HCT116 (cell line): ENCODE measurements around the gene NPAS4. TPM values are rescaled to one million over a fixed set of nuclear protein-coding genes. Genes with fewer than 3 reads are reported as not detected.

Experiments
- ATAC-seq: fragments of 200-7000 bp; cut with Tn5 transposase; 2 replicates; pipeline ENCODE4 v1.9.1; 2020; ENCODE audit warnings: mild to moderate bottlenecking, moderate library complexity
- BruUV-seq: library from RNA; stranded (reverse); fragments of 400-500 nt; replicated peaks from 2 replicates; lab custom pipeline; 2021; lab: Mats Ljungman, UMichigan
- CTCF ChIA-PET: fragments of 300-600 bp; sonication (Branson Sonifier 250); formaldehyde crosslinking; loops from one replicate; lab custom pipeline; 2021; ENCODE audit warnings: antibody characterized with exemption; lab: Charles Lee
- POLR2A ChIA-PET: fragments of 300-600, 350-600 bp; sonication (Branson Sonifier 250); formaldehyde crosslinking; loops from one replicate; lab custom pipeline; 2021; ENCODE audit warnings: antibody characterized with exemption; lab: Charles Lee
- RAD21 ChIA-PET, 2 experiments: fragments of 300-600 bp; sonication (Branson Sonifier 250); formaldehyde crosslinking; loops; one replicate each; lab custom pipeline; 2023; ENCODE audit warnings: low total read pairs in 2 of 2; ENCODE audit not compliant: uncharacterized antibody in 2 of 2, unreplicated experiment in 2 of 2, low non-redundant PET in 1 of 2; lab: Charles Lee
- DNase-seq: peaks from one replicate; pipeline ENCODE4 v3.0.0-alpha.2; 2010; ENCODE audit warnings: low read depth, low spot score
- H2AFZ ChIP-seq: fragments of 200-600 bp; shearing (Covaris generic), sonication (generic); 2 replicates; pipeline ENCODE4 v1.6.1; 2017; ENCODE audit warnings: low read depth, mixed run types, mixed read lengths, antibody characterized with exemption, low read length; ENCODE audit not compliant: poor library complexity, severe bottlenecking
- H3K27ac ChIP-seq: 2 replicates; pipeline ENCODE4 v1.5.1; 2012; ENCODE audit warnings: low read depth, low read length
- H3K27me3 ChIP-seq: fragments of 200-600 bp; sonication (generic); 2 replicates; pipeline ENCODE4 v1.6.1; 2016; ENCODE audit warnings: mixed run types, low read length, mixed read lengths; ENCODE audit not compliant: insufficient read depth
- H3K36me3 ChIP-seq, 2 experiments: fragments of 200-500 bp in 1 of 2; fragments of 200-600 bp in 1 of 2; sonication (Bioruptor generic) in 1 of 2; sonication (generic) in 1 of 2; 2 replicates each; pipeline versions ENCODE4 v1.5.1 to v1.6.1; 2014 to 2016; ENCODE audit warnings: low read length in 2 of 2, inconsistent platforms in 1 of 2, mixed read lengths in 1 of 2, mixed run types in 1 of 2; ENCODE audit not compliant: insufficient read depth in 2 of 2, control insufficient read depth in 1 of 2
- H3K4me1 ChIP-seq, 2 experiments: fragments of 200-600 bp in 1 of 2; sonication (generic) in 1 of 2; 2 replicates each; pipeline versions ENCODE4 v1.5.1 to v1.6.1; 2012 to 2017; ENCODE audit warnings: low read length in 2 of 2, inconsistent platforms in 1 of 2, mild to moderate bottlenecking in 1 of 2, mixed read lengths in 1 of 2, mixed run types in 1 of 2, moderate library complexity in 1 of 2; ENCODE audit not compliant: insufficient read depth in 2 of 2, control insufficient read depth in 1 of 2
- H3K4me2 ChIP-seq: fragments of 200-600 bp; sonication (generic); 2 replicates; pipeline ENCODE4 v1.6.1; 2017; ENCODE audit warnings: mixed run types, low read length, mixed read lengths
- H3K4me3 ChIP-seq, 2 experiments: fragments of 200-600 bp in 1 of 2; sonication (generic) in 1 of 2; replicated peaks in 1 of 2; 2 replicates each; pipeline ENCODE4 v1.5.1; 2011 to 2016; ENCODE audit warnings: low read length in 2 of 2, control low read depth in 1 of 2, low read depth in 1 of 2, mild to moderate bottlenecking in 1 of 2, mixed read lengths in 1 of 2, mixed run types in 1 of 2
- H3K79me2 ChIP-seq: fragments of 200-600 bp; sonication (generic); 2 replicates; pipeline ENCODE4 v1.6.1; 2017; ENCODE audit warnings: mild to moderate bottlenecking, mixed run types, low read length, moderate library complexity, mixed read lengths; ENCODE audit not compliant: insufficient read depth
- H3K9ac ChIP-seq: fragments of 200-600 bp; sonication (generic); 2 replicates; pipeline ENCODE4 v1.6.1; 2016; ENCODE audit warnings: low read length, mixed read lengths
- H3K9me2 ChIP-seq: fragments of 200-600 bp; sonication (generic), shearing (Covaris generic); 2 replicates; pipeline ENCODE4 v1.6.1; 2017; ENCODE audit warnings: mixed run types, mild to moderate bottlenecking, moderate library complexity; ENCODE audit not compliant: insufficient read depth
- H3K9me3 ChIP-seq, 2 experiments: fragments of 200-500 bp in 1 of 2; fragments of 200-600 bp in 1 of 2; sonication (Bioruptor generic) in 1 of 2; sonication (generic) in 1 of 2; 2 replicates each; pipeline ENCODE4 v1.6.1; 2014 to 2017; ENCODE audit warnings: low read length in 2 of 2, mixed read lengths in 2 of 2, inconsistent platforms in 1 of 2, low read depth in 1 of 2, mild to moderate bottlenecking in 1 of 2, mixed run types in 1 of 2, moderate library complexity in 1 of 2; ENCODE audit not compliant: control insufficient read depth in 1 of 2, insufficient read depth in 1 of 2
- H4K20me1 ChIP-seq: fragments of 200-600 bp; sonication (generic), shearing (Covaris generic); 2 replicates; pipeline ENCODE4 v1.6.1; 2017; ENCODE audit warnings: mixed run types, mild to moderate bottlenecking, moderate library complexity; ENCODE audit not compliant: insufficient read depth
- CBX3 ChIP-seq: IDR thresholded peaks from 2 replicates; pipeline ENCODE4 v1.6.1; 2012; ENCODE audit warnings: low read depth
- CEBPB ChIP-seq: IDR thresholded peaks from 2 replicates; pipeline ENCODE4 v1.6.1; 2012; ENCODE audit warnings: low read depth
- EGR1 ChIP-seq: IDR thresholded peaks from 2 replicates; pipeline ENCODE4 v1.6.1; 2012; ENCODE audit warnings: low read depth
- EZH2 ChIP-seq: fragments of 200-600 bp; sonication (generic); IDR thresholded peaks from 2 replicates; pipeline ENCODE4 v1.6.1; 2017; ENCODE audit warnings: antibody characterized with exemption, mixed run types
- EZH2phosphoT487 ChIP-seq: fragments of 200-600 bp; IDR thresholded peaks from 2 replicates; pipeline ENCODE4 v1.6.1; 2018; ENCODE audit warnings: antibody characterized with exemption, borderline replicate concordance
- FOSL1 ChIP-seq: IDR thresholded peaks from 2 replicates; pipeline ENCODE4 v1.6.1; 2012; ENCODE audit warnings: low read depth
- POLR2A ChIP-seq: IDR thresholded peaks from 2 replicates; pipeline ENCODE4 v1.7.0; 2011; ENCODE audit warnings: borderline replicate concordance; ENCODE audit not compliant: insufficient read depth, insufficient read length; ENCODE audit errors: extremely low read depth
- POLR2AphosphoS5 ChIP-seq: IDR thresholded peaks from 2 replicates; pipeline ENCODE4 v1.6.1; 2011; ENCODE audit warnings: mild to moderate bottlenecking, low read depth, low read length, moderate library complexity
- RAD21 ChIP-seq: IDR thresholded peaks from 2 replicates; pipeline ENCODE4 v1.6.1; 2012; ENCODE audit warnings: low read depth, mild to moderate bottlenecking
- REST ChIP-seq: IDR thresholded peaks from 2 replicates; pipeline ENCODE4 v1.6.1; 2012; ENCODE audit warnings: low read depth
- SIN3A ChIP-seq: IDR thresholded peaks from 2 replicates; pipeline ENCODE4 v1.6.1; 2012; ENCODE audit warnings: low read depth
- SP1 ChIP-seq: IDR thresholded peaks from 2 replicates; pipeline ENCODE4 v1.6.1; 2012; ENCODE audit warnings: low read depth
- SRF ChIP-seq: IDR thresholded peaks from 2 replicates; pipeline ENCODE4 v1.6.1; 2012; ENCODE audit warnings: low read depth
- TCF7L2 ChIP-seq: IDR thresholded peaks from 2 replicates; pipeline ENCODE4 v1.7.0; 2011; ENCODE audit warnings: borderline replicate concordance, inconsistent platforms; ENCODE audit not compliant: insufficient read depth, insufficient read length; ENCODE audit errors: extremely low read depth
- YY1 ChIP-seq: IDR thresholded peaks from 2 replicates; pipeline ENCODE4 v1.6.1; 2011; ENCODE audit warnings: low read length, low read depth, moderate library complexity, mild to moderate bottlenecking; ENCODE audit not compliant: insufficient replicate concordance; ENCODE audit errors: extremely low read depth
- ZFX ChIP-seq: fragments of 450-650 bp; IDR thresholded peaks from 2 replicates; pipeline ENCODE4 v1.6.1; 2017
- ZNF274 ChIP-seq: fragments of 200-500 bp; sonication (Bioruptor generic); IDR thresholded peaks from 2 replicates; pipeline ENCODE4 v1.6.1; 2014; ENCODE audit warnings: mild to moderate bottlenecking, low read depth, low read length, inconsistent platforms
- intact Hi-C: fragments of 100-400 bp; cut with micrococcal nuclease; formaldehyde crosslinking; loops from 2 replicates; pipeline ENCODE4 v1.10.0; 2022
- total RNA-seq: library from RNA; stranded (reverse); gene quantifications from one replicate; pipeline ENCODE4 v1.2.1, GENCODE V29; 2021; ENCODE audit not compliant: unreplicated experiment
- TF ChIP-seq, protein P1 (sequence below): IDR thresholded peaks from 2 replicates; pipeline ENCODE4 v1.6.1; 2012
- TF ChIP-seq, protein P2 (sequence below), 3 experiments: fragments of 200-600 bp in 1 of 3; sonication (generic) in 1 of 3; IDR thresholded peaks in 2 of 3; conservative IDR thresholded peaks in 1 of 3; 2 replicates each; pipeline ENCODE4 v1.5.1; 2012 to 2017; ENCODE audit warnings: low read depth in 2 of 3, low read length in 2 of 3, antibody characterized with exemption in 1 of 3, borderline replicate concordance in 1 of 3, control low read depth in 1 of 3, mild to moderate bottlenecking in 1 of 3, mixed read lengths in 1 of 3, mixed run types in 1 of 3, moderate library complexity in 1 of 3; ENCODE audit not compliant: insufficient read depth in 1 of 3

NPAS4 gene
- total RNA-seq, 1 experiment from 2014 or later: not detected

DNA sequence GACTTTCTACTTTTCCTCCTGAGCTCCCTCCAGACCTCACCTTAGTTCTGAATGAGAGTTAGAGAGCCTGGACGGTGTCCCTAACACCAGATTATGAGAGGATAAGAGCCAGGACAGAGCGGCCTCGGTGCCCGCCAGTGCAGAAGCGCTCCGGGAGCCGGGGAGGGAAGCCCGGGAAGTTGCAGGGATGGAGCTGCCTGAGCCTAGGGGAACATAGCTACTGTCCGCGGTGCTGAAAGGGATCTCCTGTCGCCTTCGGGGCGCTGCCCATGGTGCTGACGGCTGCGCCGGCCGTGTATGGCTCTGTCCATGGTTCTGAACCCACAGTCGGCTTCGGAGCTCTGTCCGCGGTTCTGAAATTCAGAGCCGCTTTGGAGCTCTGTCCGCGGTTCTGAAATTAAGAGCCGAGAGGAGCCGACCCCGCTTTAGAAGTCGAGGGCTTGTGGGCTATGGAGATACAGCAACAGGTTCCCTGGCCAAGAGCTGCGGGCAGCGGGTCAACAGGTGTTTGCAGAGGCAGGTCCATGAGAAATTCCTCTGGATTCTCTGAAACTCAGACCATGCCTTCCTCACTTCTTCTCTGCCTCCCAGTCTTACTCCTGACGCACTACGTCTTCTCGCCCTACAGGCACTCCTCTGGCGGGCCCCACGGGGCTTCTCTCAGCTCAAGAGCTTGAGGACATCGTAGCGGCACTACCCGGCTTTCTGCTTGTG, 814 bp downstream of the NPAS4 start:
- peak; percentile 55 for DNase-seq
- intact Hi-C loops: no loop called here
- TF ChIP-seq RAD21 (0 out of 2 replicates have a peak, but pooled peaks have one; percentile 4), REST (peak; percentile 99), SIN3A (peak; percentile 100), SP1 (no peak), EZH2 (no peak), CBX3 (peak; percentile 100), POLR2A (no peak), EGR1 (no peak), ZFX (no peak), ZNF274 (no peak), CEBPB (no peak), YY1 (peak; percentile 67), FOSL1 (no peak), EZH2phosphoT487 (no peak), POLR2AphosphoS5 (peak; percentile 97), SRF (no peak), TCF7L2 (peak; percentile 48)
- TF ChIP-seq, protein P1, sequence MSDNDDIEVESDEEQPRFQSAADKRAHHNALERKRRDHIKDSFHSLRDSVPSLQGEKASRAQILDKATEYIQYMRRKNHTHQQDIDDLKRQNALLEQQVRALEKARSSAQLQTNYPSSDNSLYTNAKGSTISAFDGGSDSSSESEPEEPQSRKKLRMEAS: peak; percentile 93
- TF ChIP-seq, protein P2, sequence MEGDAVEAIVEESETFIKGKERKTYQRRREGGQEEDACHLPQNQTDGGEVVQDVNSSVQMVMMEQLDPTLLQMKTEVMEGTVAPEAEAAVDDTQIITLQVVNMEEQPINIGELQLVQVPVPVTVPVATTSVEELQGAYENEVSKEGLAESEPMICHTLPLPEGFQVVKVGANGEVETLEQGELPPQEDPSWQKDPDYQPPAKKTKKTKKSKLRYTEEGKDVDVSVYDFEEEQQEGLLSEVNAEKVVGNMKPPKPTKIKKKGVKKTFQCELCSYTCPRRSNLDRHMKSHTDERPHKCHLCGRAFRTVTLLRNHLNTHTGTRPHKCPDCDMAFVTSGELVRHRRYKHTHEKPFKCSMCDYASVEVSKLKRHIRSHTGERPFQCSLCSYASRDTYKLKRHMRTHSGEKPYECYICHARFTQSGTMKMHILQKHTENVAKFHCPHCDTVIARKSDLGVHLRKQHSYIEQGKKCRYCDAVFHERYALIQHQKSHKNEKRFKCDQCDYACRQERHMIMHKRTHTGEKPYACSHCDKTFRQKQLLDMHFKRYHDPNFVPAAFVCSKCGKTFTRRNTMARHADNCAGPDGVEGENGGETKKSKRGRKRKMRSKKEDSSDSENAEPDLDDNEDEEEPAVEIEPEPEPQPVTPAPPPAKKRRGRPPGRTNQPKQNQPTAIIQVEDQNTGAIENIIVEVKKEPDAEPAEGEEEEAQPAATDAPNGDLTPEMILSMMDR (IDR thresholded peaks at IDR 0.05 in 2 of 3, conservative IDR thresholded peaks at IDR 0.05 in 1 of 3; ENCODE audit: borderline replicate concordance in 1 of 3, insufficient read depth in 1 of 3, low read depth in 2 of 3, low read length in 2 of 3): no peak

More for the DNA sequence above, 814 bp downstream of the NPAS4 start:
- ChIA-PET CTCF (interaction anchor here (0.8 to 1.7 kb wide), 6 partner anchors 9 to 256 kb away, joined by 3 to 7 read pairs (median 3); partner anchors contain the start of genes MRPL11, RBM4B and YIF1A), POLR2A (interaction anchor here (0.7 kb wide), 1 partner anchor 17 kb away, joined by 3 read pairs; the partner anchor contains the start of gene MRPL11), RAD21 (interaction anchor here (0.6 to 1.0 kb wide), 3 partner anchors 12 to 36 kb away, joined by 3 to 4 read pairs (median 3); no protein-coding TSS in a partner anchor)
- Histone ChIP-seq H3K9ac (no peak overlapping the region), H3K79me2 (no peaks in the 10 kb centered on the region), H4K20me1 (no peaks in the 10 kb centered on the region), H3K36me3 (no peaks in the 10 kb centered on the region), H3K27me3 (peaks cover 25% of the 10 kb centered on the region; the same call in 1 of the 2 replicates), H3K9me2 (no peaks in the 10 kb centered on the region), H3K4me3 (no peak overlapping the region), H3K4me1 (peaks cover 12 to 17% of the 10 kb centered on the region in 2 experiments), H2AFZ (no peak overlapping the region), H3K4me2 (no peak overlapping the region), H3K27ac (no peak overlapping the region), H3K9me3 (no peaks in the 10 kb centered on the region)
- peak; percentile 24; the same call in 1 of the 2 replicates for ATAC-seq
- no TSS peak for BruUV-seq
